Lower leg skin (tissue), 3 donors: Measurements from ENCODE around the gene DUSP9.
"Not testable (repeated sequence)": the region's sequence is repeated elsewhere in the genome, so short reads cannot be mapped to it uniquely, and the experiment has no call there.

ENCODE experiments used
- POLR2A ChIP-seq, 2 donors: fragments of 450-650 bp; IDR thresholded peaks; one replicate each; pipeline ENCODE4 v1.6.1; 2016 to 2017; ENCODE audit warnings: antibody characterized with exemption in 2 of 2, mild to moderate bottlenecking in 1 of 2, moderate library complexity in 1 of 2
- TF ChIP-seq, protein P1 (sequence below), 3 donors: fragments of 450-650 bp; IDR thresholded peaks; one replicate each; pipeline ENCODE4 v1.5.1; 2016; ENCODE audit warnings: antibody characterized with exemption in 3 of 3, mild to moderate bottlenecking in 3 of 3, moderate library complexity in 2 of 3

DNA sequence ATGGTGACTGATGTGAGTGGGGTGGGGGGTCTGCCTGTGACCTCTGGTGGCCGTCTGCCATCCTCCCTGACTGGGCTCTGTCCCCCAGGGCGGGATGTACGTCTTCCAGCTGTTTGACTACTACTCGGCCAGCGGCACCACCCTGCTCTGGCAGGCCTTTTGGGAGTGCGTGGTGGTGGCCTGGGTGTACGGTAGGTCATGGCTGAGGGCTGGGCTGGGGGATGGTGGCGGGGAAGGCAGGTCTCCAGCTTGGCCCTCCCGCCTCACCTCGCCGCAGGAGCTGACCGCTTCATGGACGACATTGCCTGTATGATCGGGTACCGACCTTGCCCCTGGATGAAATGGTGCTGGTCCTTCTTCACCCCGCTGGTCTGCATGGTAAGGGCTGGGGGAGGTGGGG, 47.3 kb downstream of the DUSP9 start:
- TF ChIP-seq, protein P1, sequence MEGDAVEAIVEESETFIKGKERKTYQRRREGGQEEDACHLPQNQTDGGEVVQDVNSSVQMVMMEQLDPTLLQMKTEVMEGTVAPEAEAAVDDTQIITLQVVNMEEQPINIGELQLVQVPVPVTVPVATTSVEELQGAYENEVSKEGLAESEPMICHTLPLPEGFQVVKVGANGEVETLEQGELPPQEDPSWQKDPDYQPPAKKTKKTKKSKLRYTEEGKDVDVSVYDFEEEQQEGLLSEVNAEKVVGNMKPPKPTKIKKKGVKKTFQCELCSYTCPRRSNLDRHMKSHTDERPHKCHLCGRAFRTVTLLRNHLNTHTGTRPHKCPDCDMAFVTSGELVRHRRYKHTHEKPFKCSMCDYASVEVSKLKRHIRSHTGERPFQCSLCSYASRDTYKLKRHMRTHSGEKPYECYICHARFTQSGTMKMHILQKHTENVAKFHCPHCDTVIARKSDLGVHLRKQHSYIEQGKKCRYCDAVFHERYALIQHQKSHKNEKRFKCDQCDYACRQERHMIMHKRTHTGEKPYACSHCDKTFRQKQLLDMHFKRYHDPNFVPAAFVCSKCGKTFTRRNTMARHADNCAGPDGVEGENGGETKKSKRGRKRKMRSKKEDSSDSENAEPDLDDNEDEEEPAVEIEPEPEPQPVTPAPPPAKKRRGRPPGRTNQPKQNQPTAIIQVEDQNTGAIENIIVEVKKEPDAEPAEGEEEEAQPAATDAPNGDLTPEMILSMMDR (IDR thresholded peaks at IDR 0.05) = not testable (repeated sequence)
- TF ChIP-seq POLR2A (IDR thresholded peaks at IDR 0.05) = not testable (repeated sequence)
